HUDEP-2 (cell line): ENCODE results near the gene DEPDC1B.
"Not testable (repeated sequence)": the region's sequence is repeated elsewhere in the genome, so short reads cannot be mapped to it uniquely, and the experiment has no call there.

Experiments used
- DNase-seq, 76 experiments: peaks; one replicate each; lab custom pipeline; 2025; ENCODE audit not compliant: unreplicated experiment in 76 of 76; lab: John Stamatoyannopoulos, UW

DEPDC1B gene, protein sequence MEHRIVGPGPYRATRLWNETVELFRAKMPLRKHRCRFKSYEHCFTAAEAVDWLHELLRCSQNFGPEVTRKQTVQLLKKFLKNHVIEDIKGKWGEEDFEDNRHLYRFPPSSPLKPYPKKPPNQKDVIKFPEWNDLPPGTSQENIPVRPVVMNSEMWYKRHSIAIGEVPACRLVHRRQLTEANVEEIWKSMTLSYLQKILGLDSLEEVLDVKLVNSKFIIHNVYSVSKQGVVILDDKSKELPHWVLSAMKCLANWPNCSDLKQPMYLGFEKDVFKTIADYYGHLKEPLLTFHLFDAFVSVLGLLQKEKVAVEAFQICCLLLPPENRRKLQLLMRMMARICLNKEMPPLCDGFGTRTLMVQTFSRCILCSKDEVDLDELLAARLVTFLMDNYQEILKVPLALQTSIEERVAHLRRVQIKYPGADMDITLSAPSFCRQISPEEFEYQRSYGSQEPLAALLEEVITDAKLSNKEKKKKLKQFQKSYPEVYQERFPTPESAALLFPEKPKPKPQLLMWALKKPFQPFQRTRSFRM

DNA sequence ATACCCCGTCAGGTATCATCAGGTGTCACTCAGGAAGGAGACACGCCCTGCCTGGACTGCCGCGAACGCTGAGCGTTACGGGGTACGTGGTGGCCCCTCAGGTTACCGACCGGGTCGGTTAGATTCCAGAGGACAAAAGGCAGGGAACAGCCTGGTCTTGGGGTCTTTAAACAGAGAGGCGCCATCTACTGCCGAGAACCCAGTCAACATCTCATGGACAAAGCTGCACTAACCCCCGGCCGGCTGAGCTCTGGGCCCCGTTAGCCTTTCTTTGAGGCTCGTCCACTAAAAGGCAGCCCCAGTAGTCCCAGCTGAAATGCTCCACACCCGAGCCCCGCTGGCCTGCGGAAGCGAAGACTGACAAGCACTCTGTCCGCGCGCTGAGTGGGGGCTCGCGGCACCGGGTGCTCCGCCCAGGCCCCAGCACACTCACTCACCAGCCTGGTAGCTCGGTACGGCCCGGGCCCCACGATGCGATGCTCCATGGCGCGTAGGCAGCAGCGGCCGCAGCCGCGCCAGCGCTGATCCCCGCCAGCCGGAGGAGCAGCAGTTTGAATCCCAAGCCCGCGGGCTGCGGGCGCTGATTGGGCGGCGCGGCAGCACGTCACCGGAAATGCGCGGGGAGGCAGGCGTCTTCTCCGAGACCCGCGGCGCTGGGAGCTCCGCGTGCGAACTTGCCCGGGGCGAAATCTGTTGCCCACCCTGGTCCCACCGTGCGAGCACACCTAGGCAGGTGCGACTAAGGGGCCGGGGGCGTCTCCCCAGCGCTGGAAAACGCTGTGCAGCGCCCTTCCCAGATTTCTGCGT is at the start of gene DEPDC1B:
Gene DEPDC1B (minus strand): TSS at position 558 of the 807 bp plus-strand sequence. CDS start 73 bp downstream, at position 485.
- DNase-seq, result peak in 75 of 76 experiments; percentile 27 to 93 (median 80)

DNA sequence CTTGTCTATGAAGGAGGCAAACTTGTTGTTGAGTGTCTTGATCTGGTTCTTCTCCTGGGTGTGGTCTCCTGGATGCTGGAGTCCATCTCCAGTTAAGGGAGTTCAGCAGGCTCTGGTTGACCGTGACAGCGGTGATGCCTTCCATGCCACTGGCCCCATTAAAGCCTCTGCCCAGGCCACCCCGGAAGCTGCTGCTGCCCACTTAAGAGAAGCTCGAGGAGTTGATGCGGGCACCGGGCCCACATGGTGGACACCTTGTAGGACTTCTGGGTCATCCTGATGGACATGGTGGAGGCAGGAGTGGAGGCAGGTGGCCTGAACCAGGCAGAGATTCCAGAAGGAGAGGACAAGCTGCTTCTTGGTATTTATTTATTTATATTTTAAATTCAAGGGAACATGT is 44.7 kb upstream of the DEPDC1B start:
- no peak for DNase-seq

DNA sequence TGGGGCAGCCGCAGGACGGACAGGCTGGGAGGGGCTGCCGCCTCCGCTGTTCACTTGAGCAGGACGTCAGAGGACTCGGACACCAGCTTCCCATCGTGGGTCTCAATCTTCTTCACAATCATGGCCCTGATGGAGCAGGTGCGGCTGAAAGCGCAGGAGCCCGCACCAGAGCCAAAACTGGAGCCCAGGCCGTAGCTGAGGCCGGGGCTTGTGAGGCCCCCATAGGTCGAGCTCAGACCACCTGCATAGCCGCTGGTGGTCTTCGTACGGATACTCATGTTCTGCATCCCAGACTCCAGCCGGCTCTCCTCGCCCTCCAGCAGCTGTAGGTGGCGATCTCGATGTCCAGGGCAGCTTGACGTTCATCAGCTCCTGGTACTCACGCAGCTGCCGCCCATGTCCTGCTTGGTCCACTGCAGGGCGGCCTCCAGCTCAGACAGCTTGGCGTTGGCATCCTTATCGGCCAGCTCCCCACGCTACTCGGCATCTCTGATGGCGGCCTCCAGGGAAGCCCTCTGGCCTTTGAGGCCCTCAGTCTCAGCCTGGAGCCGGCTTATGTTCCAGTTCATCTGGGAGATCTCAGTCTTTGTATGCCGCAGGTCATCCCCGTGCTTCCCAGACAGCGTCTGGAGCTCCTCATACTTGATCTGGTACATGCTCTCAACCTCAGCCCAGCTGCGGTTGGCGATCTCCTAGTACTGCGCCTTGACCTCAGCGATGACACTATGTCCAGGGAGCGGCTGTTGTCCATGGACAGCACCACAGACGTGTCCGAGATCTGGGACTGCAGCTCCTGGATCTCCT is 43.7 kb upstream of the DEPDC1B start:
- no peak for DNase-seq

DNA sequence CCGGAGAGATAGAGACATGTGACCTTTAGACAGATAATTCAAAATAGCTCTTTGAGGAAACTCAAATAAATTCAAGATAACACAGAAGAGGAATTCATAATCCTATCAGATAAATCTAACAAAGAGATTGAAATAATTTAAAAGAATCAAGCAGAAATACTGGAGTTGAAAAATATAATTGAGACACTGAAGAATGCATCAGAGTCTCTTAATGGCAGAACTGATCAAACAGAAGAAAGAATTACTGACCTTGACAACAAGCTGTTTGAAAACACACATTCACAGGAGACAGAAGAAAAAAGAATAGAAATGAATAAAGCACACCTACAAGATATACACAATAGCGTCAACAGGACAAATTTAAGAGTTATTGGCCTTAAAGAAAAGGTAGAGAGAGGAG is 40.4 kb upstream of the DEPDC1B start:
- no peak for DNase-seq

DNA sequence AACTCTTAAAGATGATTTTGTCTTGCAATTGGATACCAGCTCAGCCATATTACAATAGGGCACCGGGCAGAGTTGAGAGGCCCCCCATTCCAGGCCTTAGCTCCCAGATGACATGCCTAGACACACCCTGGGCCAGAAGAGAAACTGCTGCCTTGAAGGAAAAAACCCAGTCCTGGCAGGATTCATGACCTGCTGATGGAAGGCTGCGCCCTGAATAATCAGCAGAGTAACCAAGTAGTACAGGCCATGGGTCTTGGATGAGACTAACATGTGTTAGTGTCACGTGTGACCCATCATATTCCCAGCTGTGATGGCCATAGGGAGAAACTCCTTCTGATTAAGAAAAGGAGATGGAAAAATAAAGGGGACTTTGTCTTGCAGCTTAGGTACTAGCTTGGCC is 39.0 kb upstream of the DEPDC1B start:
- DNase-seq, result no peak

DNA sequence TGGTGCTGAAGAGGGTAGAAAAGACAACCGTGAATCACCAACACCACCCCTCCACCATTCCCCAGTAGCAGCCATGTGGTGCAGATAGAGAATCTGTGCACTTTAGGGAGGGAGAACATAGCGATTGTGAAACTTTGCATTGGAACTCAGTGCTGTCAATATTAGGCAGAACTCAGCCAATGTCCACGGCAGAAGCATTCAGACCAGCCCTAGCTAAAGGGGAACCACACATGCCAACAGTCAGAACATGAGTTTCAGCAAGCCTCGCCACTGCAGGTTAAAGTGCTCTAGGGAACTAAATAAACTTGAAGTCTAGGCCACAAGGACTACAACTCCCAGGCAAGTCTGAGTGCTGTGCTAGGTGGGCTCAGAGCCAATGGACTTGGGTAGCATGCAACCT is 38.5 kb upstream of the DEPDC1B start:
- no peak for DNase-seq

DNA sequence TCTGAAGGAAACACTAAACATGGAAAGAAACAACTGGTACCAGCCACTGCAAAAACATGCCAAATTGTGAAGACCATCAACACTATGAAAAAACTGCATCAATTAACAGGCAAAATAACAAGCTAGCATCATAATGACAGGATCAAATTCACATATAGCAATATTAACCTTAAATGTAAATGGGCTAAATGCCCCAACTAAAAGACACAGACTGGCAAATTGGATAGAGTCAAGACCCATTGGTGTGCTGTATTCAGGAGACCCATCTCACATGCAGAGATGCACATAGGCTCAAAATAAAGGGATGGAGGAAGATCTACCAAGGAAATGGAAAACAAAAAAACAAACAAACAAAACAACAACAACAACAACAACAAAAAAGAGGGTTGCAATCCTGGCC is 30.9 kb upstream of the DEPDC1B start:
- DNase-seq, result not testable (repeated sequence)

DNA sequence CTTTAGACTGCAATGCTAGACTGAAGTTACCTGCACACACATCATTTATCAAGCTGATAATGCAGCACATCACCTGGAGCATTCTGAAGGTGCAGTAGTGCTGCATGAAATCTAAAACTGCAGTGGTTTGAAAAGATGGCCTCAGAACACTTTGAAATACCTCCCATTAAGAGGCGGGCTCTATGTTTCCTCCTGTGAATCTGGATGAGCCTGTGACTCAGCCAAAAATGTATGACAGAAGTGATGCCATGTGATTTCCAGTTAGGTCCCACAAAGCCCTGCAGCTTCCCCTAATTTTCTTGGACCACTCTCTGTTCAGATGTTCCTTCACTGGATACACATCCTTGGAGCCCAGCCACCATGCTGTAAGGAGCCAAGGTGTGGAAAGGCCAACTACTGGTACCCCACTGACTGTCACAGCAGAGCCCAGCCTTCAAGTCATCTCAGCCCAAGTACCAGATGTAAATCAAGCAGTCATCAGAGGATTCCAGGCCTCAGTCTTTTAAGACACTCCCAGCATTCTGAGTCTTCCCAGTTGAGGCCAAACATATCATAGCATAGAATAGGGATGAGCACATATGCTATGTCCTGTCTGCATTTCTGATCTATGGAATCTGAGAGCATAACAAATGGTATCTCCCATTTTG is 27.2 kb upstream of the DEPDC1B start:
- no peak for DNase-seq

DNA sequence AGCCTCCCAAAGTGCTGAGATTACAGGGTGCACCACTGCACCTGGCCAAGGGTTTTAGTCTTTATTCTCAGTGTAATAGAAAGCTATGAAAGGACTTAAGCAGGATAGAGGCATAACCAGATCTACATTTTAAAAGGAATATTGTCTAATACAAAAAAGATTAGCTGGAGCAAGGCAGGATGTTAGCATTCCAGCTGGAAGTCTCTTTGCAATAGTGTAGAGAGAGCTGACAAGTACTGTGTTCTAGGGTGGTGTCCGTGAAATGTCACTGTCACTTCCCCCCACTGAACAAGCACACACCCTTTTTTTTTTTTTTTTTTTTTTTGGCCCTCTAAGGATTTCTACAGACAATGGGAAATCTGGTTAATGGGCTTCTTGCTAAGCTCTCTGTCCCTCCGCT is 24.2 kb upstream of the DEPDC1B start:
- DNase-seq, result no peak

DNA sequence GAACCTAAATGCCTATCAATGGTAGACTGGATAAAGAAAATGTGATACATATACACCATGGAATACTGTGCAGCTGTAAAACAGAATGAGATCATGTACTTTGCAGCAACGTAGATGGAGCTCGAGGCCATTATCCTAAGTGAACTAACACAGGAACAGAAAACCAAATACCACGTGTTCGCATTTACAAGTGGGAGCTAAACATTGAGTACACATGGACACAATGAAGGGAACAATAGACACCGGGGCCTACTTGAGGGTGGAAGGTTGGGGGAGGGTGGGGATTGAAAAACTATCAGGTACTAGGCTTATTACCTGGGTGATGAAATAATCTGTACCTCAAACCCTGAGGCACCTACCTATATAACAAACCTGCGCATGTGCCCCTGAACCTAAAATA is 22.4 kb upstream of the DEPDC1B start:
- no peak for DNase-seq

DNA sequence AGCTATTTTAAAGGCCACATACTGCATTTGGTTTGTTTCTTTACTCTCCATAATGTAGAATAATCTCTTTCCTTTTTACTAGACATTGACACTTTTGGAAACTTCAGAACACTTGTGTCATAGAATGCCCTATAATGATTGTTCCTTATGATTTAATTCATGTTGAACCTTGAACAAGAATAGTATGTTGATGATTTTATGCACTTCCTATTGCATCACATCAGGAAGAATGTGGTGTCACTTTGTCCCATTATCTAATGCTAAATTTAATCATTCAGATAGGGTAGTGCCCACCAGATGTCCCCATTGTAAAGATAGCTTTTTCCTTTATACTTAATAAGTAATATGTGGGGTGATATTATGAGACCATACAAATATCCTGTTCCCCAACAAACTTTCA is 19.4 kb upstream of the DEPDC1B start:
- DNase-seq, result no peak

DNA sequence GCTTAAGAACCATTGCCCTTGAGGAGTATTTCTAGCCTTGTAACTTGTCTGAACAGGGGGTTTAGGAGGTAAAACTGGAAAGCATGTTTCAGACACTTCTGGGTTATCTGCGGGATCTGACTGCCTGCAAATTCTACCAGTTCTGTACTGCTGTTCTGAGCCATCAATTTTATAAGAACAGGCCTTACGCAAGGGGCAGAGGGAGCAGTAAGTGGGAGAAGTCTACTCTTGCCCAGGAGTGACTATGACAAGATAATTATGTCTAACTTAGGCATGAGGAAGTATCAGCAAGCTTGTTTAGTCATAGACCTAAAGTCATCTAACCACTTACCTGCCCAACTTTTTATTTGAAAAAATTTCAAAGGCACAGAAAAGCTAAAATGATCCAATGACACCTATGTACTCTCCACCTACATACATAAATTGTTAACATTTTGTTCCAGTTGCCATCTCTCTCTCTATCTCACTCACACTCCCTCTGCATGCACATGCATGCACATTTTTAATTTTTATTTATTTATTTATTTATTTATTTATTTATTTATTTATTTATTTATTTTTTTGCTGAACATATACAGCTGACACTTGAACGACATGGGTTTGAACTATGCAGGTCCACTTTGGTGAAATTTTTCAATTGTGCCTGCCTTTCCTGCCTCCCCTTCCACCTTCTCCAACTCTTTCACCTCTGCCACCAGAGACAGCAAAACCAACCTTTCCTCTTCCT is 18.4 kb upstream of the DEPDC1B start:
- no peak for DNase-seq

DNA sequence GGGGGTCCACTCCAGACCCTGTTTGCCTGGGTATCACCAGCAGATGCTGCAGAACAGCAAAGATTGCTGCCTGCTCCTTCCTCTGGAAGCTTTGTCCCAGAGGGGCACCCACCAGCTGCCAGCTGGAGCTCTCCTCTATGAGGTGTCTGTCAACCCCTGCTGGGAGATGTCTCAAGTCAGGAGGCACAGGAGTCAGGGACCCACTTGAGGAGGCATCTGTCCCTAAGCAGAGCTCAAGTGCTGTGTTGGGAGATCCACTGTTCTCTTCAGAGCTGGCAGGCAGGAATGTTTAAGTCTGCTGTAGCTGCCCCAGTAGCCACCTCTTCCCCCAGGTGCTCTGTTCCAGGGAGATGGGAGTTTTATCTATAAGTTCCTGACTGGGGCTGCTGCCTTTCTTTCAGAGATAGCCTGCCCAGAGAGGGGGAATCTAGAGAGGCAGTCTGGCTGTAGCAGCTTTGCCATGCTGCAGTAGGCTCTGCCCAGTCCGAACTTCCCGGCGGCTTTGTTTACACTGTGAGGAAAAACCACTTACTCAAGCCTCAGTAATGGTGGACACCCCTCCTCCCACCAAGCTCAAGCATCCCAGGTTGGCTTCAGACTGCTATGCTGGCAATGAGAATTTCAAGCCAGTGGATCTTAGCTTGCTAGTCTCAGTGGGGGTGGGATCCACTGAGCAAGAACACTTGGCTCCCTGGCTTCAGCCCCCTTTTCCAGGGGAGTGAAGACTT is 15.4 kb upstream of the DEPDC1B start:
- DNase-seq, result not testable (repeated sequence)

DNA sequence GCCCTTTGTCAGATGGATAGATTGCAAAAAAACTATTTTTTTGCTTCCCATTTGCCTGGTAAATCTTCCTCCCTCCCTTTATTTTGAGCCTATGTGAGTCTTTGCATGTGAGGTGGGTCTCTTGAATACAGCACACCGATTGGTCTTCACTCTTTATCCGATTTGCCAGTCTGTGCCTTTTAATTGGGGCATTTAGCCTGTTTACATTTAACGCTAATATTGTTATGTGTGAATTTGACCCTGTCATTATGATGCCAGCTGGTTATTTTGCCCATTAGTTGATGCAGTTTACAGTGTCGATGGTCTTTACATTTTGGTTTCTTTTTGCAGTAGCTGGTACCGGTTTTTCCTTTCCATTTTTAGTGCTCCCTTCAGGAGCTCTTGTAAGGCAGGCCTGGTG is 13.0 kb upstream of the DEPDC1B start:
- no peak for DNase-seq

DNA sequence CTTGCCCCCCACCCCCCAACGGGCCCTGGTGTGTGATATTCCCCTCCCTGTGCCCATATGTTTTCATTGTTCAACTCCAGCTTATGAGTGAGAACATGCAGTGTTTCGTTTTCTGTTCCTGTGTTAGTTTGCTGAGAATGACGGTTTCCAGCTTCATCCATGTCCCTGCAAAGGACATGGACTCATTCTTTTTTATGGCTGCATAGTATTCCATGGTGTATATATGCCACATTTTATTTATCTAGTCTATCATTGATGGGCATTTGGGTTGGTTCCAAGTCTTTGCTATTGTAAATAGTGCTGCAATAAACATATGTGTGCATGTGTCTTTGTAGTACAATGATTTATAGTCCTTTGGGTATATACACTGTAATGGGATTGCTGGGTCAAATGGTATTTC is 11.9 kb upstream of the DEPDC1B start:
- not testable (repeated sequence) for DNase-seq

DNA sequence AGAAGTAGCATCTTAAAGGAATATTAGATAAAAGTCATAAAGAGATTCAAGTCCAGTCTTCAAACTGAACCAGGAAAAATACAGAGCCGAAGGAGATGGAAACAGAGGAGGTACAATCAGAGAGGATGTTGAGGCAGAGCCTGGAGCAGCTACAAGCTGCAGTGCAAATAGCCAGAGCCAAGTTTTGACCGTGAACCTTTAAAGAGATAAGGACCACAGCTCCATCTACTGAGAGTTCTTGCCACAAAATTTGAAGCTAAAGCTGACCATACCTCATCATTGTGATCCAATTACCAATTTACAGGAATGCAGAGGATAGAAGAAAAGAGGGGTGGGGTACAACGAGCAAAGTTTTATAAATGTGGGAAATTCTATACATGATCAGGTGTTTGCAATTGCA is 10.4 kb upstream of the DEPDC1B start:
- DNase-seq, result peak in 1 of 76 experiments; percentile 4

DNA sequence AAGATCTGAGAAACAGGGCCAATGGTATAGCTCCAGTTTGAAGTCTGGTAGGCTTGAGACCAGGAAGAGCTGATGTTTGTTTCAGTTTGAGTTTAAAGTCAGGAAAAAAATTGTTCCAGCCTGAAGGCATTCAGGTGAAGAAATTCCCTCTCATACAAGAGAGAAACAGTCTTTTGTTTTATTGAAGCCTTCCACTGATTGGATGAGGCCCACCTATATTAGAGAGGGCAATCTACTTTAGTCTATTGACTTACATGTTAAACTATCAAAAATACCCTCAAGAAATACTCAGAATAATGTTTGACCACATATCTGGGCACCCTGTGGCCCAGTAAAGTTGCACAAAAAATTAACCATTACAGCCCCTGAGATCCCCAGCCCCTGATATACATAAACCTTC is 5.2 kb upstream of the DEPDC1B start:
- no peak for DNase-seq

DNA sequence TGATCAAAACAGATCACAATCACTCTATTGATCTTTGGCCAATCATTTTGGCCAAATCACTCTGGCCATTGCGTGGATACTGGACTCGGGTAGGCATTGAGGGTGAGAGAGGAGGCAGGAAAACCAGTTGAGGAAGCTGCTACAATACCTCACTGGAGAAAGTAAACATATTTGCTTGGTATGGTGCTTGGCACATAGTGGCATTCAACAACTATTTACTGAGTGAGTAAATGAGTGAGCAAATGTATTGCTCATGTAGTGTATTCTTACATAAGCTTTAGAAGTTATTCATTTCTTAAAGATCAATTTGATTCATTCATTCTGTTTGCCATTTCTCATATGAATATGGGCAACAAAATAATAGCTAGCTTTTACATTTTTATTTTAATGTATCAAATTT is 4.0 kb upstream of the DEPDC1B start:
- DNase-seq, result no peak

DNA sequence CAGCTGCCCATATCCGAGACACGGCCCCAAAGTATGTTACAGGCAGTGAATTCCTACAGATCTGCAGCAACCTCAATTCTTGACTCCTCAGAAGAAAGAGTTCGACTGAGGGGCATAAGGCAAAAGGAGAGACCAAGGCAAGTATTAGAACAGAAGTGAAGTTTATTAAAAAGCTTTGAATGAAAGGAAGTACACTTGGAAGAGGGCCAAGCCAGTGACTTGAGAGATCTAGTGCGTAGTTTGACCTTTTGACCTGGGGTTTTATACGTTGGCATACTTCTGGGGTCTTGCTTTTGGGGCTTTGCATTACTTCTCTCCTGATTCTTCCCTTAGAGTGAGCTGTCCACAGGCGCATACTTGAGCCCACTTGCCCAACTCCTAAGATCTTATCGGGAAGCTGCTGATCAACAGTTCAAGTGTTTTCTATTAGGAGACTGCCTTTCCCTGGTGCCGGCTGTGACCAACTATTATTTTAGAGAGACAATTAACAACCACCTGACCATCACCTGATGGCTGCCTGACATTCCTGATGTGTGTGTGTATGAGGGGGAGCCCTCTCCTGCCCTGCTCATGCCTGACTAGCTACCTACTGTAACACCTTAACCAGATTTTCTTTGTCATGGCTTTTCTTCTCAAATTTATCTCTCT is 1.5 kb upstream of the DEPDC1B start:
- no peak for DNase-seq
